SK-N-SH (cell line): Measurements from ENCODE around the gene PLEKHA8. TPM values are rescaled to one million over a fixed set of nuclear protein-coding genes. Genes with fewer than 3 reads are reported as not detected.

ENCODE experiments used
- CTCF ChIA-PET: fragments of 300-600, 350-600 bp; formaldehyde crosslinking; extraction: SDS; loops from one replicate; lab custom pipeline; 2021; lab: Yijun Ruan, JAX
- POLR2A ChIA-PET: fragments of 350-600 bp; sonication (Branson Sonifier 250); formaldehyde crosslinking; extraction: SDS; loops from one replicate; lab custom pipeline; 2020; ENCODE audit warnings: antibody characterized with exemption, inconsistent platforms; lab: Yijun Ruan, JAX
- DNase-seq: peaks from one replicate; pipeline ENCODE4 v3.0.0; 2012
- H2AFZ ChIP-seq: fragments of 200-600 bp; sonication (generic); 2 replicates; pipeline ENCODE4 v1.8.1; 2016; ENCODE audit warnings: antibody characterized with exemption, mild to moderate bottlenecking, low read depth
- H3F3A ChIP-seq: fragments of 200-600 bp; sonication (generic); replicated peaks from 2 replicates; pipeline ENCODE3; 2016; ENCODE audit warnings: antibody characterized with exemption, mild to moderate bottlenecking; ENCODE audit not compliant: insufficient read depth
- H3K27ac ChIP-seq, 2 experiments: fragments of 200-500 bp in 1 of 2; fragments of 200-600 bp in 1 of 2; sonication (Bioruptor generic) in 1 of 2; sonication (generic), shearing (Covaris generic) in 1 of 2; 2 replicates each; pipeline versions ENCODE4 v1.5.1 to v1.6.1; 2014 to 2016; ENCODE audit warnings: low read depth in 2 of 2, inconsistent platforms in 1 of 2, low read length in 1 of 2, mild to moderate bottlenecking in 1 of 2, mixed read lengths in 1 of 2
- H3K27me3 ChIP-seq: fragments of 200-600 bp; sonication (generic), shearing (Covaris generic); 2 replicates; pipeline ENCODE4 v1.6.1; 2016; ENCODE audit warnings: mixed run types; ENCODE audit not compliant: insufficient read depth
- H3K36me3 ChIP-seq, 2 experiments: fragments of 200-500 bp in 1 of 2; fragments of 200-600 bp in 1 of 2; sonication (Bioruptor generic) in 1 of 2; sonication (generic) in 1 of 2; replicated peaks in 1 of 2; 2 replicates each; pipeline versions ENCODE3 to v1.5.1; 2014 to 2016; ENCODE audit warnings: low read length in 1 of 2, mild to moderate bottlenecking in 1 of 2; ENCODE audit not compliant: insufficient read depth in 2 of 2, control insufficient read depth in 1 of 2
- H3K4me1 ChIP-seq, 2 experiments: fragments of 200-500 bp in 1 of 2; fragments of 200-600 bp in 1 of 2; sonication (Bioruptor generic) in 1 of 2; sonication (generic), shearing (Covaris generic) in 1 of 2; 2 replicates each; pipeline versions ENCODE4 v1.5.1 to v1.6.1; 2014 to 2016; ENCODE audit warnings: low read depth in 1 of 2, low read length in 1 of 2, mixed run types in 1 of 2; ENCODE audit not compliant: insufficient read depth in 2 of 2, control insufficient read depth in 1 of 2
- H3K4me2 ChIP-seq: fragments of 200-600 bp; sonication (generic), shearing (Covaris generic); 2 replicates; pipeline ENCODE4 v1.6.1; 2017; ENCODE audit warnings: mixed run types
- H3K4me3 ChIP-seq, 2 experiments: fragments of 200-500 bp in 1 of 2; fragments of 200-600 bp in 1 of 2; sonication (Bioruptor generic) in 1 of 2; sonication (generic), shearing (Covaris generic) in 1 of 2; 2 replicates each; pipeline versions ENCODE4 v1.5.1 to v1.8.1; 2014 to 2016; ENCODE audit warnings: low read depth in 2 of 2, inconsistent platforms in 1 of 2, low read length in 1 of 2, mild to moderate bottlenecking in 1 of 2, mixed read lengths in 1 of 2, moderate library complexity in 1 of 2
- H3K79me2 ChIP-seq: fragments of 200-600 bp; sonication (generic); 2 replicates; pipeline ENCODE4 v1.8.1; 2017; ENCODE audit warnings: mild to moderate bottlenecking; ENCODE audit not compliant: insufficient read depth
- H3K9ac ChIP-seq: fragments of 200-600 bp; sonication (generic); 2 replicates; pipeline ENCODE4 v1.6.1; 2017; ENCODE audit warnings: mixed run types
- H3K9me2 ChIP-seq: fragments of 200-600 bp; sonication (generic); 2 replicates; pipeline ENCODE4 v1.6.1; 2017; ENCODE audit warnings: mixed run types
- H3K9me3 ChIP-seq: fragments of 200-600 bp; sonication (generic); 2 replicates; pipeline ENCODE4 v1.6.1; 2017; ENCODE audit warnings: mixed run types, mild to moderate bottlenecking, moderate library complexity
- H4K20me1 ChIP-seq: fragments of 200-600 bp; sonication (generic); 2 replicates; pipeline ENCODE4 v1.6.1; 2017; ENCODE audit warnings: mild to moderate bottlenecking, mixed run types; ENCODE audit not compliant: insufficient read depth
- CHD2 ChIP-seq: fragments of 150-350 bp; IDR thresholded peaks from 2 replicates; pipeline ENCODE4 v1.6.1; 2018; ENCODE audit warnings: low read length; ENCODE audit not compliant: partially characterized antibody
- ELF1 ChIP-seq: IDR thresholded peaks from 2 replicates; pipeline ENCODE4 v1.4.0; 2012
- EZH2phosphoT487 ChIP-seq: fragments of 200-600 bp; sonication (generic); IDR thresholded peaks from 2 replicates; pipeline ENCODE4 v1.6.1; 2017; ENCODE audit warnings: low read depth, mixed run types, mild to moderate bottlenecking, antibody characterized with exemption, moderate library complexity, borderline replicate concordance
- FOXM1 ChIP-seq: IDR thresholded peaks from 2 replicates; pipeline ENCODE4 v1.4.0; 2012; ENCODE audit warnings: low read depth, mild to moderate bottlenecking
- GABPA ChIP-seq: IDR thresholded peaks from 2 replicates; pipeline ENCODE4 v1.4.0; 2012; ENCODE audit warnings: low read depth, mild to moderate bottlenecking
- GATA2 ChIP-seq: sonication (generic); formaldehyde crosslinking; IDR thresholded peaks from 2 replicates; pipeline ENCODE4 v1.5.0; 2020; ENCODE audit warnings: mild to moderate bottlenecking, missing genetic modification reagents
- POLR2AphosphoS5 ChIP-seq: IDR thresholded peaks from 2 replicates; pipeline ENCODE4 v1.6.1; 2012; ENCODE audit warnings: low read depth, low read length
- RAD21 ChIP-seq: IDR thresholded peaks from 2 replicates; pipeline ENCODE4 v1.6.1; 2012; ENCODE audit warnings: mild to moderate bottlenecking, low read length
- RCOR1 ChIP-seq: fragments of 150-350 bp; IDR thresholded peaks from 2 replicates; pipeline ENCODE4 v1.6.1; 2017; ENCODE audit warnings: antibody characterized with exemption, low read length
- RFX5 ChIP-seq: IDR thresholded peaks from 2 replicates; pipeline ENCODE4 v1.6.1; 2012; ENCODE audit warnings: mild to moderate bottlenecking, improper control_type of control experiment, low read length
- SIN3A ChIP-seq: IDR thresholded peaks from 2 replicates; pipeline ENCODE4 v1.6.1; 2012; ENCODE audit warnings: low read depth, mild to moderate bottlenecking, low read length, moderate library complexity, borderline replicate concordance
- TAF1 ChIP-seq: IDR thresholded peaks from 2 replicates; pipeline ENCODE4 v1.6.1; 2012; ENCODE audit warnings: low read depth, mild to moderate bottlenecking, low read length, moderate library complexity, borderline replicate concordance
- YY1 ChIP-seq: IDR thresholded peaks from 2 replicates; pipeline ENCODE4 v1.4.0; 2012; ENCODE audit warnings: low read depth, mild to moderate bottlenecking
- WGBS: methylation state at CpG from one replicate; pipeline ENCODE4 v1.1.6; 2017; ENCODE audit warnings: low lambda C conversion rate; 5-methylcytosine and 5-hydroxymethylcytosine counted together
- polyA plus RNA-seq, 3 experiments: library from polyadenylated mRNA; depleted of rRNA; stranded (reverse); fragments of >200 nt; gene quantifications; 2 replicates each; pipeline ENCODE4 v1.2.3, GENCODE V29; 2012
- TF ChIP-seq, protein P1 (sequence below): fragments of 150-350 bp; IDR thresholded peaks from 2 replicates; pipeline ENCODE4 v1.6.1; 2017; ENCODE audit warnings: antibody characterized with exemption, low read length, low read depth, borderline replicate concordance
- TF ChIP-seq, protein P2 (sequence below): IDR thresholded peaks from 2 replicates; pipeline ENCODE4 v1.4.0; 2012; ENCODE audit warnings: low read depth, borderline replicate concordance
- TF ChIP-seq, protein P3 (sequence below): fragments of 200-600 bp; sonication (generic); IDR thresholded peaks from 2 replicates; pipeline ENCODE4 v1.6.1; 2017; ENCODE audit warnings: antibody characterized with exemption, mild to moderate bottlenecking, moderate library complexity
- TF ChIP-seq, protein P4 (sequence below): IDR thresholded peaks from 2 replicates; pipeline ENCODE4 v1.4.0; 2012; ENCODE audit warnings: low read depth
- TF ChIP-seq, protein P5 (sequence below): IDR thresholded peaks from 2 replicates; pipeline ENCODE4; 2012

PLEKHA8 gene
- polyA plus RNA-seq, 1 of the 3 experiments (the other 2 are of a cell fraction): 4.9 TPM

DNA sequence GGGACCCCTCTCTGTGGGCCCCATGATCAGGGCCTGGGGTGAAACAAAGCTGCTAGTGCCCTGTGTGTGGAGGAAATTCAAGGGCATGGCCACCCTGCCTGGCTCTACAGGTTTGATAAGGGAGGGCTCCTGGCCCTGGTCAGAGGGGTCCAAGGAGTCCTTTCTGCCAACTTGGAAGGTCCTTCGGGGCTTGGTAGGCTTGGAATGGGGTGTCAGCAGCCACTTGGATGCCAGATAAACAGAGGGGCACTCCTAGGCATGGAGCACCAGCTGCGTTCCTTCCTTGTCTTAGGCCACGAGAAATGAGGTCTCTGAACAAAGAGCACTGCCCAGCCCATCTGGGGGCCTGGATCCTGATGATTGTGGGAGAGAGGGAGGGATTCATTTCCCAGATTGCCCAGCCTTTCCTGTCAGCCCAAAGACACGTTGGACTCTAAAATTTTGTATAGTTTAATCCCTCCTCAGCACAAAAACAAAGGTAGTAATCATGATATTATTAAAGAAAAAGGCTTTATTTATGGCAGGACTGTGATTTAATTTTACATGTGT is 111.7 kb downstream of the PLEKHA8 start:
- Histone ChIP-seq H3K27me3 (no peaks in the 10 kb centered on the region), H2AFZ (no peak overlapping the region)
- WGBS: 89% methylated on average over 4 of the region's 4 CpGs

More for the DNA sequence above, 111.7 kb downstream of the PLEKHA8 start:
- Histone ChIP-seq H3K9ac (no peak overlapping the region), H3K36me3 (no peaks in the 10 kb centered on the region), H3K79me2 (peaks cover 59% of the 10 kb centered on the region), H3K4me3 (no peak overlapping the region), H3K27ac (no peak overlapping the region), H4K20me1 (no peaks in the 10 kb centered on the region), H3K4me1 (peaks cover 7 to 22% of the 10 kb centered on the region in 2 experiments), H3K4me2 (no peak overlapping the region), H3F3A (peaks cover 5% of the 10 kb centered on the region), H3K9me2 (no peaks in the 10 kb centered on the region), H3K9me3 (no peaks in the 10 kb centered on the region)
- DNase-seq: no peak
- TF ChIP-seq, protein P1, sequence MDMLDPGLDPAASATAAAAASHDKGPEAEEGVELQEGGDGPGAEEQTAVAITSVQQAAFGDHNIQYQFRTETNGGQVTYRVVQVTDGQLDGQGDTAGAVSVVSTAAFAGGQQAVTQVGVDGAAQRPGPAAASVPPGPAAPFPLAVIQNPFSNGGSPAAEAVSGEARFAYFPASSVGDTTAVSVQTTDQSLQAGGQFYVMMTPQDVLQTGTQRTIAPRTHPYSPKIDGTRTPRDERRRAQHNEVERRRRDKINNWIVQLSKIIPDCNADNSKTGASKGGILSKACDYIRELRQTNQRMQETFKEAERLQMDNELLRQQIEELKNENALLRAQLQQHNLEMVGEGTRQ: no peak
- TF ChIP-seq YY1 (no peak), TAF1 (no peak), FOXM1 (no peak), RCOR1 (no peak), RAD21 (no peak), EZH2phosphoT487 (no peak), RFX5 (no peak), GATA2 (CRISPR knock-in tag) (no peak), POLR2AphosphoS5 (no peak), ELF1 (no peak), CHD2 (no peak), GABPA (no peak), SIN3A (no peak)
- TF ChIP-seq, protein P2, sequence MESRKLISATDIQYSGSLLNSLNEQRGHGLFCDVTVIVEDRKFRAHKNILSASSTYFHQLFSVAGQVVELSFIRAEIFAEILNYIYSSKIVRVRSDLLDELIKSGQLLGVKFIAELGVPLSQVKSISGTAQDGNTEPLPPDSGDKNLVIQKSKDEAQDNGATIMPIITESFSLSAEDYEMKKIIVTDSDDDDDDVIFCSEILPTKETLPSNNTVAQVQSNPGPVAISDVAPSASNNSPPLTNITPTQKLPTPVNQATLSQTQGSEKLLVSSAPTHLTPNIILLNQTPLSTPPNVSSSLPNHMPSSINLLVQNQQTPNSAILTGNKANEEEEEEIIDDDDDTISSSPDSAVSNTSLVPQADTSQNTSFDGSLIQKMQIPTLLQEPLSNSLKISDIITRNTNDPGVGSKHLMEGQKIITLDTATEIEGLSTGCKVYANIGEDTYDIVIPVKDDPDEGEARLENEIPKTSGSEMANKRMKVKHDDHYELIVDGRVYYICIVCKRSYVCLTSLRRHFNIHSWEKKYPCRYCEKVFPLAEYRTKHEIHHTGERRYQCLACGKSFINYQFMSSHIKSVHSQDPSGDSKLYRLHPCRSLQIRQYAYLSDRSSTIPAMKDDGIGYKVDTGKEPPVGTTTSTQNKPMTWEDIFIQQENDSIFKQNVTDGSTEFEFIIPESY: no peak
- TF ChIP-seq, protein P3, sequence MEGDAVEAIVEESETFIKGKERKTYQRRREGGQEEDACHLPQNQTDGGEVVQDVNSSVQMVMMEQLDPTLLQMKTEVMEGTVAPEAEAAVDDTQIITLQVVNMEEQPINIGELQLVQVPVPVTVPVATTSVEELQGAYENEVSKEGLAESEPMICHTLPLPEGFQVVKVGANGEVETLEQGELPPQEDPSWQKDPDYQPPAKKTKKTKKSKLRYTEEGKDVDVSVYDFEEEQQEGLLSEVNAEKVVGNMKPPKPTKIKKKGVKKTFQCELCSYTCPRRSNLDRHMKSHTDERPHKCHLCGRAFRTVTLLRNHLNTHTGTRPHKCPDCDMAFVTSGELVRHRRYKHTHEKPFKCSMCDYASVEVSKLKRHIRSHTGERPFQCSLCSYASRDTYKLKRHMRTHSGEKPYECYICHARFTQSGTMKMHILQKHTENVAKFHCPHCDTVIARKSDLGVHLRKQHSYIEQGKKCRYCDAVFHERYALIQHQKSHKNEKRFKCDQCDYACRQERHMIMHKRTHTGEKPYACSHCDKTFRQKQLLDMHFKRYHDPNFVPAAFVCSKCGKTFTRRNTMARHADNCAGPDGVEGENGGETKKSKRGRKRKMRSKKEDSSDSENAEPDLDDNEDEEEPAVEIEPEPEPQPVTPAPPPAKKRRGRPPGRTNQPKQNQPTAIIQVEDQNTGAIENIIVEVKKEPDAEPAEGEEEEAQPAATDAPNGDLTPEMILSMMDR: no peak
- TF ChIP-seq, protein P4, sequence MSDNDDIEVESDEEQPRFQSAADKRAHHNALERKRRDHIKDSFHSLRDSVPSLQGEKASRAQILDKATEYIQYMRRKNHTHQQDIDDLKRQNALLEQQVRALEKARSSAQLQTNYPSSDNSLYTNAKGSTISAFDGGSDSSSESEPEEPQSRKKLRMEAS: no peak
- TF ChIP-seq, protein P5, sequence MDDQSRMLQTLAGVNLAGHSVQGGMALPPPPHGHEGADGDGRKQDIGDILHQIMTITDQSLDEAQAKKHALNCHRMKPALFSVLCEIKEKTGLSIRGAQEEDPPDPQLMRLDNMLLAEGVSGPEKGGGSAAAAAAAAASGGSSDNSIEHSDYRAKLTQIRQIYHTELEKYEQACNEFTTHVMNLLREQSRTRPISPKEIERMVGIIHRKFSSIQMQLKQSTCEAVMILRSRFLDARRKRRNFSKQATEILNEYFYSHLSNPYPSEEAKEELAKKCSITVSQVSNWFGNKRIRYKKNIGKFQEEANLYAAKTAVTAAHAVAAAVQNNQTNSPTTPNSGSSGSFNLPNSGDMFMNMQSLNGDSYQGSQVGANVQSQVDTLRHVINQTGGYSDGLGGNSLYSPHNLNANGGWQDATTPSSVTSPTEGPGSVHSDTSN: no peak
- ChIA-PET CTCF (no interaction called here), POLR2A (no interaction called here)
